ENCODE data around the gene GUK1.

- no peak for TF ChIP-seq CTCF (conservative IDR thresholded peaks at IDR 0.05)
- no peak for TF ChIP-seq ZFX (IDR thresholded peaks at IDR 0.05)
These were observed 31.3 kb downstream of the GUK1 start for GRCh38 chr1:228171221-228171891.
